H1 (cell line): ENCODE measurements around the gene PPP1R14B.

Experiments
- CEBPB ChIP-seq: IDR thresholded peaks from 2 replicates; pipeline ENCODE4 v1.6.1; 2012; ENCODE audit warnings: low read depth, low read length
- EZH2 ChIP-seq: fragments of 200-600 bp; sonication (generic); IDR thresholded peaks from 2 replicates; pipeline ENCODE4 v1.7.1; 2012; ENCODE audit warnings: low read depth, mild to moderate bottlenecking, moderate library complexity, low read length, inconsistent platforms; ENCODE audit not compliant: severe bottlenecking
- FOSL1 ChIP-seq: IDR thresholded peaks from 2 replicates; pipeline ENCODE4 v1.6.1; 2011; ENCODE audit warnings: mild to moderate bottlenecking, low read depth, low read length, moderate library complexity; ENCODE audit not compliant: insufficient read depth
- POLR2A ChIP-seq, 2 experiments: IDR thresholded peaks; 1 replicate in 1 of 2; 2 replicates in 1 of 2; pipeline ENCODE4 v1.6.1; 2011; ENCODE audit warnings: low read depth in 2 of 2, low read length in 2 of 2, mild to moderate bottlenecking in 2 of 2; ENCODE audit errors: control extremely low read depth in 1 of 2
- TF ChIP-seq, protein P1 (sequence below), 3 experiments: IDR thresholded peaks; 1 replicate in 2 of 3; 2 replicates in 1 of 3; pipeline versions ENCODE4 v1.5.1 to v1.6.1; 2011; ENCODE audit warnings: low read length in 3 of 3, mild to moderate bottlenecking in 3 of 3, inconsistent platforms in 2 of 3, low read depth in 1 of 3, moderate library complexity in 1 of 3; ENCODE audit not compliant: insufficient read depth in 1 of 3; ENCODE audit errors: control extremely low read depth in 1 of 3

DNA sequence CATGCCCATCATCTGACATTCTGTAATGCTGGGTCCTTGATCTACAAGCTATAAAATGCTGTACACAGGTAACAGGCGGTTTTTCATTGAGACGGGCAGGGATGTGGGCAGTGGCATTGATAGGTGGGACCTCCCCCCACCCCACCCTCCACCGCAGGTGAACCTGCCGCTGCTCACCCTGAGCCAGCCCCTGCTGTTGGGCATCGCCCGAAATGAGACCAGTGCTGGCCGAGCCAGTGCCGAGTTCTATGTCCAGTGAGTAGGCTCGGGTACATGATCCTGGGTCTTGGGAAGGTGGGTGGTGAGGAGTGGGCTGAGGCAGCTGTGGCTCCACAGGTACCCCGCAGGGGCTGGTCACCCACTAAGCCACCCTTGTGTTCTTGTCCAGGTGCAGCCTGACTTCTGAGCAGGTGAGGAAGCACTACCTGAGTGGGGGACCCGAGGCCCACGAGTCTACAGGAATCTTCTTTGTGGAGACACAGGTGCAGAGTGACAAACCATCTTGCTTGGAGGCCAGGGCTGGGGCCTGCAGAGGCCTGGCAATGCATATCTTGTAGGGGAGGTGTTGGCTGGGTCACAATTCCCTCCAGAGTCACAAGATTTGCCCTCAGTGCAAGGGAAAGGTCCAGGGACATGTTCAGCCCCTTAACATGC, 17.5 kb downstream of the PPP1R14B start:
- TF ChIP-seq POLR2A (IDR thresholded peaks at IDR 0.05; ENCODE audit: control extremely low read depth in 1 of 2, low read depth in 2 of 2, low read length in 2 of 2) = no peak
- TF ChIP-seq FOSL1 = no peak
- no peak for TF ChIP-seq EZH2
- TF ChIP-seq, protein P1, sequence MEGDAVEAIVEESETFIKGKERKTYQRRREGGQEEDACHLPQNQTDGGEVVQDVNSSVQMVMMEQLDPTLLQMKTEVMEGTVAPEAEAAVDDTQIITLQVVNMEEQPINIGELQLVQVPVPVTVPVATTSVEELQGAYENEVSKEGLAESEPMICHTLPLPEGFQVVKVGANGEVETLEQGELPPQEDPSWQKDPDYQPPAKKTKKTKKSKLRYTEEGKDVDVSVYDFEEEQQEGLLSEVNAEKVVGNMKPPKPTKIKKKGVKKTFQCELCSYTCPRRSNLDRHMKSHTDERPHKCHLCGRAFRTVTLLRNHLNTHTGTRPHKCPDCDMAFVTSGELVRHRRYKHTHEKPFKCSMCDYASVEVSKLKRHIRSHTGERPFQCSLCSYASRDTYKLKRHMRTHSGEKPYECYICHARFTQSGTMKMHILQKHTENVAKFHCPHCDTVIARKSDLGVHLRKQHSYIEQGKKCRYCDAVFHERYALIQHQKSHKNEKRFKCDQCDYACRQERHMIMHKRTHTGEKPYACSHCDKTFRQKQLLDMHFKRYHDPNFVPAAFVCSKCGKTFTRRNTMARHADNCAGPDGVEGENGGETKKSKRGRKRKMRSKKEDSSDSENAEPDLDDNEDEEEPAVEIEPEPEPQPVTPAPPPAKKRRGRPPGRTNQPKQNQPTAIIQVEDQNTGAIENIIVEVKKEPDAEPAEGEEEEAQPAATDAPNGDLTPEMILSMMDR (IDR thresholded peaks at IDR 0.05; ENCODE audit: control extremely low read depth in 1 of 3, insufficient read depth in 1 of 3, low read depth in 1 of 3, low read length in 3 of 3) = no peak
- TF ChIP-seq CEBPB = no peak
